Fibroblast of villous mesenchyme (primary cell): ENCODE data around the gene CRAT. TPM values are rescaled to one million over a fixed set of nuclear protein-coding genes. Genes with fewer than 3 reads are reported as not detected.

Source experiments
- DNase-seq: peaks from one replicate; pipeline ENCODE4 v3.0.0-alpha.2; 2010; ENCODE audit warnings: low read depth
- H3K4me3 ChIP-seq: 2 replicates; pipeline ENCODE4 v1.5.1; 2011; ENCODE audit warnings: low read depth, mild to moderate bottlenecking, low read length
- CTCF ChIP-seq: IDR thresholded peaks from 2 replicates; pipeline ENCODE4 v1.5.1; 2012; ENCODE audit warnings: low read depth, mild to moderate bottlenecking, low read length; ENCODE audit not compliant: insufficient read depth
- total RNA-seq: library from RNA; depleted of rRNA; stranded (reverse); fragments of >200 nt; gene quantifications from 2 replicates; pipeline ENCODE4 v1.2.3, GENCODE V29; 2012

CRAT gene
- total RNA-seq, 1 donor, result 33.2 TPM

GRCh38 chr9:129077236-129077635, 33.4 kb downstream of the CRAT start:
- no peak for TF ChIP-seq CTCF
- H3K4me3 ChIP-seq, result no peak overlapping the region
- no peak for DNase-seq

- TF ChIP-seq CTCF, result no peak
- DNase-seq, result no peak
- H3K4me3 ChIP-seq, result no peak overlapping the region
These were observed 34.0 kb downstream of the CRAT start for GRCh38 chr9:129076640-129077037.

- TF ChIP-seq CTCF, result no peak
- no peak overlapping the region for H3K4me3 ChIP-seq
- no peak for DNase-seq
These were observed 34.5 kb downstream of the CRAT start for GRCh38 chr9:129075996-129076639.

- no peak overlapping the region for H3K4me3 ChIP-seq
- DNase-seq, result no peak
- TF ChIP-seq CTCF, result no peak
These were observed 36.5 kb downstream of the CRAT start for GRCh38 chr9:129074106-129074505.

GRCh38 chr9:129073404-129073803, 37.2 kb downstream of the CRAT start:
- no peak for DNase-seq
- H3K4me3 ChIP-seq, result no peak overlapping the region
- no peak for TF ChIP-seq CTCF

- H3K4me3 ChIP-seq, result no peak overlapping the region
- TF ChIP-seq CTCF, result no peak
- DNase-seq, result no peak
These were observed 38.4 kb downstream of the CRAT start for GRCh38 chr9:129072171-129072570.

- TF ChIP-seq CTCF, result no peak
- DNase-seq, result no peak
- no peak overlapping the region for H3K4me3 ChIP-seq
These were observed 39.0 kb downstream of the CRAT start for GRCh38 chr9:129071526-129072126.
